ENCODE data around the gene KCNJ14. TPM values are rescaled to one million over a fixed set of nuclear protein-coding genes. Genes with fewer than 3 reads are reported as not detected.

The KCNJ14 gene
- total RNA-seq, 1 donor from 2014 or later: 1.4 TPM

DNA sequence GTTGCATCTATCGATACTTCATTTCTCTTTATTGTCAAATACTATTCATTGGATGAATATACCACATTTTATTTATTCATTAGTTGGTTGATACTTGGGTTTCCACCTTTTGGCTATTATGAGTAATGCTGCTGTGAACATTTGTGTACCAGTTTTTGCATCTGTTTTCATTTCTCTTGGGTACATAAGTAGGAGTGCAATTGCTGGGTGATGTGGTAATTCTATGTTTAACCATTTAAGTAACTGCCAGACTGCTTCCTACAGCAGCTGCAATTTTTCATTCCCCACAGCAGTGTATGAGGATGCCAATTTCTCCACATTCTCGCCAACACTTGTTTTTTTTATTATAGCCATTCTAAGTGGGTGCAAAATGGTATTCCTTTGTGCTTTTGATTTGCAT lies 2.6 kb downstream of the KCNJ14 start:
- Histone ChIP-seq H2AFZ (ENCODE audit: low read depth, low read length) (no peak overlapping the region), H3K9me3 (ENCODE audit: insufficient read depth, low read depth, low read length) (no peaks in the 10 kb centered on the region), H3K36me3 (ENCODE audit: insufficient read depth, low read length) (peaks cover 20% of the 10 kb centered on the region), H3K4me2 (ENCODE audit: low read length) (no peak overlapping the region), H3K4me1 (ENCODE audit: insufficient read depth, low read length) (no peaks in the 10 kb centered on the region), H3K4me3 (ENCODE audit: insufficient read depth, low read depth, low read length) (no peak overlapping the region), H4K20me1 (ENCODE audit: insufficient read depth, low read length) (peaks cover 44% of the 10 kb centered on the region), H3K9ac (ENCODE audit: low read length) (no peak overlapping the region), H3K27me3 (ENCODE audit: insufficient read depth, low read length) (no peaks in the 10 kb centered on the region), H3K79me2 (ENCODE audit: insufficient read depth, low read length) (peaks cover 14% of the 10 kb centered on the region), H3K27ac (ENCODE audit: low read depth, low read length) (no peak overlapping the region)
- peaks cover 6% of the 10 kb centered on the region for H3K36me3 Mint-ChIP-seq (ENCODE audit: low read depth, unreplicated experiment)
- no peaks in the 10 kb centered on the region for H3K27me3 Mint-ChIP-seq (ENCODE audit: low read depth, unreplicated experiment)
- TF ChIP-seq CTCF (IDR thresholded peaks at IDR 0.05; ENCODE audit: insufficient read depth, low read depth, low read length) (no peak), EZH2 (IDR thresholded peaks at IDR 0.05; ENCODE audit: insufficient read depth, low read length) (no peak)
- DNase-seq (ENCODE audit: low read depth) (no peak), FAIRE-seq (no peak)
- H3K4me3 Mint-ChIP-seq (ENCODE audit: unreplicated experiment): no peak overlapping the region
- H3K9me3 Mint-ChIP-seq (ENCODE audit: unreplicated experiment): no peaks in the 10 kb centered on the region
- H3K4me1 Mint-ChIP-seq (ENCODE audit: low read depth, unreplicated experiment): no peaks in the 10 kb centered on the region
- H3K27ac Mint-ChIP-seq (ENCODE audit: unreplicated experiment): no peak overlapping the region

DNA sequence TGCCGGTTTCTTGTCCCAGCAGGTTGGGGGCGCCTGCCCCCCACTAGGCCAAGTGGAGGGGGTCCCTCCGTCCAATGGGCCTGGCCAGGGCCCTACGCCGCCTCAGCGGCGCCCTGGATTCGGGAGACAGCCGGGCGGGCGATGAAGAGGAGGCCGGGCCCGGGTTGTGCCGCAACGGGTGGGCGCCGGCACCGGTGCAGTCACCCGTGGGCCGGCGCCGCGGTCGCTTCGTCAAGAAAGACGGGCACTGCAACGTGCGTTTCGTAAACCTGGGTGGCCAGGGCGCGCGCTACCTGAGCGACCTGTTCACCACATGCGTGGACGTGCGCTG lies 6.2 kb downstream of the KCNJ14 start:
- Histone ChIP-seq H3K4me2 (ENCODE audit: low read length) (no peak overlapping the region), H2AFZ (ENCODE audit: low read depth, low read length) (no peak overlapping the region), H3K9me3 (ENCODE audit: insufficient read depth, low read depth, low read length) (no peaks in the 10 kb centered on the region), H3K4me3 (ENCODE audit: insufficient read depth, low read depth, low read length) (no peak overlapping the region), H3K27ac (ENCODE audit: low read depth, low read length) (no peak overlapping the region), H3K36me3 (ENCODE audit: insufficient read depth, low read length) (peaks cover 6% of the 10 kb centered on the region), H3K27me3 (ENCODE audit: insufficient read depth, low read length) (no peaks in the 10 kb centered on the region), H4K20me1 (ENCODE audit: insufficient read depth, low read length) (peaks cover 12% of the 10 kb centered on the region), H3K79me2 (ENCODE audit: insufficient read depth, low read length) (no peaks in the 10 kb centered on the region), H3K4me1 (ENCODE audit: insufficient read depth, low read length) (peaks cover 4% of the 10 kb centered on the region), H3K9ac (ENCODE audit: low read length) (no peak overlapping the region)
- no peak for FAIRE-seq
- Mint-ChIP-seq H3K27ac (ENCODE audit: unreplicated experiment) (no peak overlapping the region), H3K36me3 (ENCODE audit: low read depth, unreplicated experiment) (peaks cover 8% of the 10 kb centered on the region), H3K4me3 (ENCODE audit: unreplicated experiment) (no peak overlapping the region), H3K27me3 (ENCODE audit: low read depth, unreplicated experiment) (no peaks in the 10 kb centered on the region), H3K9me3 (ENCODE audit: unreplicated experiment) (peaks cover 2% of the 10 kb centered on the region), H3K4me1 (ENCODE audit: low read depth, unreplicated experiment) (peaks cover under 1% of the 10 kb centered on the region)
- TF ChIP-seq EZH2 (IDR thresholded peaks at IDR 0.05; ENCODE audit: insufficient read depth, low read length): no peak
- TF ChIP-seq CTCF (IDR thresholded peaks at IDR 0.05; ENCODE audit: insufficient read depth, low read depth, low read length): no peak
- no peak for DNase-seq (ENCODE audit: low read depth)

- H3K36me3 Mint-ChIP-seq (ENCODE audit: low read depth, unreplicated experiment): peaks cover 8% of the 10 kb centered on the region
- Histone ChIP-seq H3K4me1 (ENCODE audit: insufficient read depth, low read length) (peaks cover 8% of the 10 kb centered on the region), H3K79me2 (ENCODE audit: insufficient read depth, low read length) (no peaks in the 10 kb centered on the region), H4K20me1 (ENCODE audit: insufficient read depth, low read length) (peaks cover 9% of the 10 kb centered on the region), H3K36me3 (ENCODE audit: insufficient read depth, low read length) (peaks cover 6% of the 10 kb centered on the region), H3K27me3 (ENCODE audit: insufficient read depth, low read length) (no peaks in the 10 kb centered on the region), H3K9ac (ENCODE audit: low read length) (no peak overlapping the region), H3K4me3 (ENCODE audit: insufficient read depth, low read depth, low read length) (no peak overlapping the region), H3K9me3 (ENCODE audit: insufficient read depth, low read depth, low read length) (no peaks in the 10 kb centered on the region), H3K27ac (ENCODE audit: low read depth, low read length) (no peak overlapping the region), H2AFZ (ENCODE audit: low read depth, low read length) (no peak overlapping the region), H3K4me2 (ENCODE audit: low read length) (no peak overlapping the region)
- TF ChIP-seq CTCF (IDR thresholded peaks at IDR 0.05; ENCODE audit: insufficient read depth, low read depth, low read length) (no peak), EZH2 (IDR thresholded peaks at IDR 0.05; ENCODE audit: insufficient read depth, low read length) (no peak)
- H3K4me1 Mint-ChIP-seq (ENCODE audit: low read depth, unreplicated experiment): peaks cover 2% of the 10 kb centered on the region
- FAIRE-seq (no peak), DNase-seq (ENCODE audit: low read depth) (no peak)
- H3K27ac Mint-ChIP-seq (ENCODE audit: unreplicated experiment): no peak overlapping the region
- no peak overlapping the region for H3K4me3 Mint-ChIP-seq (ENCODE audit: unreplicated experiment)
- H3K9me3 Mint-ChIP-seq (ENCODE audit: unreplicated experiment): peaks cover 2% of the 10 kb centered on the region
- H3K27me3 Mint-ChIP-seq (ENCODE audit: low read depth, unreplicated experiment): no peaks in the 10 kb centered on the region
Observed at GRCh38 chr19:48461982-48462655, 6.7 kb downstream of the KCNJ14 start.
